ENCODE results near the gene UNC5B.

The UNC5B gene

DNA sequence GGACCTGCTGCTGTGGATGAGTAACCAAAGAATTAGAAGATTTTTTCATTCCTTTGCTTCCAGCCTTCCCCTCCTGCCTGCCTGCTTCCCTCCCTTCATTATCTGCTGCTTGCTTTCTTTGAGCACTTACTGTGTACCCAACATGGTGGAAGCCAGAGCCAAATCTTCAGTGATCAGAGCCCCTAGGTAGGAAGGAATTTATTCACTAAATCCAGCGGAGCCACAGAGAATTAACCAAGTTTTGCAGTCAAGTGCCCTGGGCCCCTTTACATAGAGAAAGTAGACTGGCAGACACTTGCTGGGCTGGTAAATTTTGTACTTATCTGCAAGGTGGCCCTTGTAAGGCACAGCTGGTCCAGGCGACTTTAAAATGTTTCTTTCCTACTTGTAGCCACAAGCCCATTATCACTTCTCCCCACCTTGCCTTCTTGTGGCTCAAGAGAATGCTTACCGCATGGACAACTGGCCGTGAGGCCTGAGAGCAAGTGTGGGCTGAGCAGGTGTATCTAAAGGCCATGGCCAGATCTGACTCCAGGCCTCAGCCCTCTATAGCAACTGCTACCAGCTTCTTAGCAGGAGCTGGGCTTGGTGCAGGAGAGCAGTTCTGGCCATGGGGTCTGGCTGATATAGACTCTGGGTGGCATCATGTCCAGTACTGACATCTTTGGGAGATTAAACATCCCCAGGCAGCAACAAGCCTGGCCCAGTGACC, 11.1 kb downstream of the UNC5B start:
- no peak for FAIRE-seq

DNA sequence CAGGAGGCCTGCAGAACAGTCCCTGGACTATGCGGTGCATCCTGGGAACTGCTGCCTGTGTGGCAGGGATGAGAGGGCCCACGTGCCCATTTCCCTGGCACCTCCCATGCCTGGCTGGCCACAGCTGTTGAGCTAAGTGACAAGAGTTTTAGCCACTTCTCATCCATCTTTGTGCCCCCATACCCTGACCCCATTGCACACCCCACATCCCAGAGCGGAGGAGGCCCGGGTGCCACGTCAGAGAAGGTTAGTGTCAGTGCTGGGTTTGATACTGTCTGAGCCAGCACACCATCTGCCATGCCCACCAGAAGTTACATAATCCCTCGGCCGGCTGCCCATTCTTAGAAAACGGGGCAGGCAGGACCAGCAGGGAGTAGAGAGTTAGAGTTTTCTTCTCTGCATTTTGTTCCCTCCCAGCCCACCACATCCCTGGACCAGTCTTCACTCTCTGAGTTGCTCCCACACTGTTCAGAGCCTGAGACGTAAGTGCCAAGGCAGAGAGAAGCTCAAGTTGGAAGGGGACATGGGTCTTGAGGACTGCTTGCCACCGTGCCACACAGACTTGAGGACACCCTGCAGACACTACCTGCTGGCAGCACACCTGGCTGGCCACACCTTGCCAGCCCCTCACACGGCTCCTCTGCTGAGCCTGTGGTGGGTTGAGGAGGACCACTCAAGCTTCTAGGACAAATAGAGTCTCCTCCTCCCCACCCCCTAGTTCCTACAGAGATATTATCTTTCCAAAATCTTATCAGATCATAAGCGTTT, 13.1 kb downstream of the UNC5B start:
- no peak for FAIRE-seq

GRCh38 chr10:71228875-71229675, 16.7 kb downstream of the UNC5B start:
- FAIRE-seq: no peak

DNA sequence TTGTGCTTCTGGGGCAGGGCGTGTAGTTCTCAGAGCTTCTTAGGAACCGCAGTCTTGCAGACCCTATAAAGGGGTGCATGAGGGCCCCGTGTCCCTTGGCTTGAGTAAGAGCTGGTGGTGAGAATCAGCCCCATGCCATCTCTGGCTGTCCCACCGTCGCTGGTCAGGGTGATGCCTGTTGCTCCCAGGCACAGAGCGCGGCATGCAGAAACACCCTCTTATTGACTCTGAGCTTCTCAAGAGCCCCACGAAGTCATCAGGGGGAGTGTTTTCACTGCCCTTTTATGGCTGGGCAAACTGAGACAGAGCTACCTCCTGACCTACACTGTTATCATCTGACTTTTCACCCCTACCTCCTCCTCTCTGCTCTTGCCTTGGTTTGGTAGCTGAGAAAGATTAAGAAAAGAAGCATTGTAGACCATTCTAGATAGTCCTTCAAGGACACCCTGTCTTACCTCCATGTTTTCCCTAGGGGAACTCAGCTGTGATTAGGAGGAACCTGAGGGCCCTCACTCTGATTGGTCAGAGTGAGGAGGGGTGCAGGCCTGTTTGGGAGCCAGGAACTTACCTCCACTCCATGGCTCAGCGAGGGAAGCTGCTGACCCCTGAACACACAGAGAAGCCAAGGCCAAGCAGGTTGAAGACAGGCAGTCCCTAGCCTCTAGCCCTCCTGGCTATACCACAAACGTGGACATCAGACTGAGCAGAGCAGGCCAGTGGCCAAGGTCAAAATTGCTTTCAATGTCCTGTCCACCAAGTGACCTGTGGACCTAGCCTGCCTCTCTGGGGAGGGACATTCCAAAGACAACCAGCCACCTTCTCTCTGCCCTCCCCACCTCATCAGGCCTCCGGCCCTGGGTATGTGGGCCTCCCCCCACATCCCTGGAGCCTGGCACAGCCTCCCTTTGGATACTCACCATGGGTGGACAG, 17.6 kb downstream of the UNC5B start:
- FAIRE-seq: no peak

DNA sequence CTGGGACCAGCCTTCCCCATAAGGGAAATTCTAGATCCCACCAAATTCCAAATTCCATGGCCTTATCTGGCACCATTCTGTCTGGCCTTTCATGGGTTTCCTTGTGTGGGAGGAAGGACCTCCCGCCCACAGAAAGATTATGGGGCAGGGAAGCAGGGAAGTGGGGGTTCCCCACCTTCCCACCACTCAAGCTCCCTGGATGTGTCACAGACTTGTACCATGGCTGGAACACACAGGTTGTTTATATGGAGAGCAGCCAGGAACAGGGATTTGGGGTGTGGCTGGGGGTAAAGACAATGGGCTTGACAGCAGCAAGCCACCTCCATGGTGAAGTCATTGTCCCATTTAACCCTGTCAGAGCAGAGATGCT, 18.3 kb downstream of the UNC5B start:
- FAIRE-seq: no peak

DNA sequence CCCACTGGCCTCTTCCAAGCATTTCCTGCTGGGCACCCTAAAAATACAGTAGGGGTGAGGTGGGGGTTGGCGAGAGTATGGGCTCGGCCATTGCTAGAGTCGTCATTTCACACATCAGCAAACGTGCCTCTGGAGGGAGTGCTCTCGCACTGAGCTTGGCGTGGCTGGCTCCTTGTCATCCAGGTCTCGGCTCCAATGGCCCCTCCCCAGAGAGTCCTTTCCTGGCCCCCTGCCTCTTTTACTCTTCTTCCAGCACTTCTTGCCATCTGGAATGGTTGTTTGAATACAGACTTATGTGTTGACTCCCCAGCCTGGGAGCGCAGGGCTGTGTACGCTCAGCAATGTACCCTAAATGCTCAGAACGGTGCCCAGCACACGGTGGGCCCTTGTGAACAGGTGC, 18.8 kb downstream of the UNC5B start:
- FAIRE-seq: no peak

- no peak for FAIRE-seq
Measured at GRCh38 chr10:71232089-71232998, 20.0 kb downstream of the UNC5B start.

GRCh38 chr10:71233482-71233892, 21.1 kb downstream of the UNC5B start:
- FAIRE-seq: no peak

DNA sequence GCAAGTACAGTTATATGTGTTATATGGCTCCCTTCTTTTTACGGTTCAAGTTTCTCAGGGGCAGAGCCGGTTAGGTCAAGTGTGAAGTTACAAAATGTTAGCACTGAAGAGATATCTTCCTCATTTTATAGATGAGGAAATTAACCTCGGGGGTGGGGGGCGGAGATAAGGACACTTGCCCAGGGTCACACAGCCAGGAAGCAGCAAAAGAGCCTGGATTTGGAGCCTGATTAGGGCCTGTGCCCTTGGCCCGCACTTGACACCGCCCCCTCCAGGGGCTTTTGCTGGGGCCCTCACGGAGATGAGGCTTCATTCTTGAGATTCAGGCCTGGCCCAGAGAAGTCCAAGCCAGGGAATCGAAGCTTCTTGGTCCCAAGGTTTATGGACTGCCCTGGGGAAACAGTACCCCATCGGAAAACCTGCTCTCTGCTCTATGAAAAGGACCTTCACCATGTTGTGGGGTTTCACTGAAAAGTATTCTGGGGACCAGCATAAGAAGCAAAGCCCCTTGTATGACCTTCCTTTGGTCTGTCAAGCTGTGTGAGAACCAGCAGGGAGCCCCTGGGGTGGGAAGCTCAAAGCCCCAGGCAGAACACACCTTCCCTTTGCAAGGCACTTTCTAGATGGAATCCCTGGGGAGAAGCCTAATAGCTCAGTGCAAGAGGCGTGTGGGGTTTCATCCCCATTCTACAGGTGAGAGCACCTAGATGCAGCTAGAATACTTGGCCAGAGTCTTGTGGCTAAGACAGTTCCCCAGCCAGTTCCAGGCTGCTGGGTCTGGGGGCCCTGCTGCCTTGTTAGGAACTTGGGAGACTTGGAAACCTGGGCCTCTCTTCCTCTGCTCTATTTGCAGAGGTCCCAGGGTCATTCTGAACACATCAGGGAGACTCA, 21.9 kb downstream of the UNC5B start:
- FAIRE-seq: no peak

GRCh38 chr10:71234970-71235685, 22.8 kb downstream of the UNC5B start:
- no peak for FAIRE-seq

- no peak for FAIRE-seq
Measured at GRCh38 chr10:71235808-71236207, 23.4 kb downstream of the UNC5B start.

GRCh38 chr10:71236286-71236685, 23.9 kb downstream of the UNC5B start:
- FAIRE-seq: no peak

DNA sequence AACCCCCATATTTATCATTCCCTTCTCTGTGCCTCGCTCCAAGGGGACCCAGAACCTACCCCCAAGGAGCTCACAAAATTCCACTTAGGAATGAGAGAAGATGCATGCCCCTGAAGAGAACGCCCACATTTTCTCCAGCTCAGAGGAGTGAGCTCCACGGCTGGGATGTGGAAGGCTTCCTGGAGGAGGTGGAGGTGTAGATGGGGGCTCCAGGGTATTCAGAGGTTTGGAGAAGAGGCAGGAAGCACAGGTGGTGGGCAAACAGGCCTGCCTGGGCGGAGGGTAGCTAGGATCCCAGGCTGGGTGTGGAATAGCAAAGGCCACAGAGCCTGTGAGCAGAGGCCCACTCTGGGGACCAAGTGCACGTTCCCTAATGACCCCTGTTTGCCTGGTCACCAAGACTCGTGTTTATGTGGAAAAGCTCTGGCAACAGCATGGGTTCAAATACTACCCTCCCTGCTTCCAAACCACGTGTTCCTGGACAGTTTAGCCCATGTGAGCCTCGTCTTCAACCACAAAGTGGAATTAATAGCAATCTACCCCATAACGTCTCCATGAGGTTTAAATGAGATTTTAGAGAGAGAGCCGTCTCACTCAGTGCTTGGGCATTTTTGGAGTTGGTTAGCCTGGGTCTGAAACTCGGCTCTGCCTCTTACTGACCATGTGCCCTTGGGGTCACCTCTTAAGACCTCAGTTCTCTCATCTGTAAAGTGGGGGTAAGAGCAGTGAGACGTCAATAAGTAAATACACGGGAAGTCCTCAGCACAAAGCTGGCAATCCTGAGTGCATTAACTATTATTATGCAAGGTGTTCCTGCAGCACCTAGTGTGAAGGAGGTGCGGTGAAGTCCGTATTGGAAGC, 24.7 kb downstream of the UNC5B start:
- no peak for FAIRE-seq

GRCh38 chr10:71237843-71238623, 25.7 kb downstream of the UNC5B start:
- FAIRE-seq: no peak

GRCh38 chr10:71238626-71239025, 26.3 kb downstream of the UNC5B start:
- no peak for FAIRE-seq

DNA sequence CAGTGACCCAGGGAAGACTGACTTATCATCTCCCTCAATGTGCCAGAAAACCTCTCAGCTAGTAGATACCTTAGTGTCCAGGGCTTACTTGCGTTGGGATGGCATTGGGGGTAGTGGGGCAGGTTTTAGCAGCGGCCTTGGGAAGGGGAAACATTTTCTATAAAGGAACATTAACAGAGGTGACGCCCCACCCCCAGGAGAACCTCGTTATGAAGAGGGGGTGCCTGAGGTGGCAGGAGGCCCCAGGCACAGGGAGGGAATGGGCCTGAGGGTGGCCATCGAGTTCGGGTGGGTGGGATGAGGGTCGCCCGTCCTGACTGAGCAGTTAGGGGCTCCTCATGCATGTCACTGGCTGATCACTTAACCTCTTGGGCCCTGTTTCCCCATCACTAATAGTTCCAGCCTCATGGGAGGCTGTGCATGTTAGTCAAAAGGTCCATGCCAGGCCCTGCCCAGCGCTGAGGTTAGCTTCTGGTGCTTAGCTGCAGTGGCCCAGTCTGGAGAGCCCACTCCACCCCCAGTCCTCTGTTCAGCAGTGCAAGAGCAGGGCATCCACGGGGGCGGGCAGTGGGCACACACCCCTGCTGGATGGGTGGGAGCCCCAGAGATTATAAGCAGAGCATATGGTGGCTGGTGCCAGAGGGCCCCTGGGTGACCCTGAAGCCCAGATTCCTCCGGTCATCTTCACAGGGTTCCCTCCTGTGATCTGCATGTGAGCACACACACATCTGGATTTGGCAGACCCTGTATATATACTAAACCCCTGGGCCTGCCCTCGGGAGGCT, 27.0 kb downstream of the UNC5B start:
- no peak for FAIRE-seq

Measured in G401.6 (cell line).